HG02973 (cell line): Measurements from ENCODE around the gene ECT2.
"Not testable (repeated sequence)": the region's sequence is repeated elsewhere in the genome, so short reads cannot be mapped to it uniquely, and the experiment has no call there.

Source experiments
- ATAC-seq: cut with Tn5 transposase; IDR thresholded peaks from one replicate; pipeline ENCODE4 v1.9.1; 2021; ENCODE audit warnings: moderate library complexity; ENCODE audit not compliant: unreplicated experiment

ECT2 gene

DNA sequence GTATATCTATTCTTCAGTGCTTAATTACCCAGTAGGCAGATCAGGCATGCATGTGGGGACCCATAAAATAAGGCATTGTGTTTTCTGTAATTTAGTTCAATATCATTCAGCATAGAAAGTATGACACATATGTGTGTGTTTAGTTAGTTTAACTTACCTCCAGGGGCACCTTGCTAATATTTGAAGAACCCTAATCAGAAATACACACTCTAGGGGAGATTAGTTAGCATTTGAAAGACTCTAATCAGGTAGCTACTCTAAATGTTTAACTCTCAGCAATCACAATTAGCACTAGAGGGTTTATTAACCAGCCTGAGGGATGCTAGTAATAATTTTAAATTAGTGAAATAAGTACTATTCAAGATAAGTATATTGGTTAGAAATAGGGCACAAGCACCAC lies 104.5 kb downstream of the ECT2 start:
- ATAC-seq, result no peak

- no peak for ATAC-seq
These were observed 106.5 kb downstream of the ECT2 start for GRCh38 chr3:172856795-172857742.

- ATAC-seq, result no peak
These were observed 108.5 kb downstream of the ECT2 start for GRCh38 chr3:172859041-172859440.

DNA sequence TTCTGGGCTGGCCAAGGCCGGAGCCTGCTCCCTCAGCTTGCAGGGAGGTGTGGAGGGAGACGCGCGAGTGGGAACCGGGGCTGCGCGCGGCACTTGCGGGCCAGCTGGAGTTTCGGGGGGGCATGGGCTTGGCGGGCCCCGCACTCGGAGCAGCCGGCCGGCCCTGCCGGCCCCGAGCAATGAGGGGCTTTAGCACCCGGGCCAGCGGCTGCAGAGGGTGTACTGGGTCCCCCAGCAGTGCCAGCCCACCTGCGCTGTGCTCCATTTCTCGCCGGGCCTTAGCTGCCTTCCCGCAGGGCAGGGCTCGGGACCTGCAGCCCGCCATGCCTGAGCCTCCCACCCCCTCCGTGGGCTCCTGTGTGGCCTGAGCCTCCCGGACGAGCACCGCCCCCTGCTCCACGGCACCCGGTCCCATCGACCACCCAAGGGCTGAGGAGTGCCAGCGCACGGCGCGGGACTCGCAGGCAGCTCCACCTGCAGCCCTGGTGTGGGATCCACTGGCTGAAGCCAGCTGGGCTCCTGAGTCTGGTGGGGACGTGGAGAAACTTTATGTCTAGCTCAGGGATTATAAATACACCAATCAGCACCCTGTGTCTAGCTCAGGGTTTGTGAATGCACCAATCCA lies 116.3 kb downstream of the ECT2 start:
- not testable (repeated sequence) for ATAC-seq

DNA sequence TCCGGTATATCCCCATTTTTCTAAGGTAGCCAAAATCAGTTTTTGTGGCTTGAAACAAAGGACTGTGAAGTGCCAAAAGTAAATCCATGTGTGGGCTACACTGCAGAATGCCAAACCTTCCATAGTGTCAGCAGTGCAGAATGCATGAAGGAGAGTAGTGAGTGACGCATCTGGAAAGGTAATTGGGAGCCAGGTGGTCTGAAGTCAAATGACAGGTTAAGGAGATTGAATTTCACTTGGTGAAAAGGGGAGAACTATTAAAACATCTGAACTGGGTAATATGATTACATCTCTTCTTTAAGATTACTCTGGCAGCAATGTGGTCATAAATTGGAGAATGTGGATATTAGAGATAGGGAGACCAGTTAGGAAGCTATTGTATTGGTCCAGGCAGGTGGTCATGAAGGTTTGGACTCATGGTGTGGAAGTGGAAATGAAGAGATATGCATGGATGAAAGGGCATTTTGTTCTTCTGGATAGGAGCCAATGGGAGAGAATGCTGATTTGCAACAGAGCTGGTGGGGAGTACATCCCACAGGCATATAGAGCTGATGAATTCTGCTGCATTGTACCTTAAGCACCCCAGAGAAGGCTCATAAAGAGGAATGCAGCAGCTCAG lies 118.2 kb downstream of the ECT2 start:
- ATAC-seq, result no peak

DNA sequence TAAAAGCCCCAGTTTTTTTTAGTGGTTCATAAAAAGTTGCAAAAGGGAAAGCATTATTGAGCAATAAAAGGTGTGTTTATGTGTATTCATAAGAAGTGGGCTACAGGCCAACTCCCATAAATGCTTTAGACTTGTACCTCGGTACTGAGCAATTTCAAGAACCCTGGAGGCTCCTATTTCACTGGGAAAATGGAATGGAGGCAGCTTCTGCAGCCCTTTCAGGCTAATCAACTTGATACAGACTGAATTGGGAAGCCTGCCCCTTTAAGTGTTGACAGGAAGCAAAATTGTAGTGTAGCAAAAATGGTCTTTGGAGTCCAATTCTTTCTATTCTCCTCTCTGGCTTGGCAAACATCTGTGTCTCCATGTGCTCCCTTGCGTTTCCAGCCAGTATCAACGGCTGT lies 118.8 kb downstream of the ECT2 start:
- no peak for ATAC-seq

GRCh38 chr3:172869784-172870518 lies 119.4 kb downstream of the ECT2 start:
- no peak for ATAC-seq
